ENCODE measurements around the gene SLC47A2. TPM values are rescaled to one million over a fixed set of nuclear protein-coding genes. Genes with fewer than 3 reads are reported as not detected.

The SLC47A2 gene
- total and polyA plus RNA-seq, 2 of the 13 experiments (the other 11 are each of a cell fraction or from before 2014, with no cell fraction given) = 0.04 TPM; not detected in 1

- TF ChIP-seq HCFC1 (IDR thresholded peaks at IDR 0.05; ENCODE audit: low read depth, low read length) (0 out of 2 replicates have a peak, but pooled peaks have one; percentile 7), ZNF570 (CRISPR knock-in tag; IDR thresholded peaks at IDR 0.05; ENCODE audit: borderline replicate concordance) (0 out of 2 replicates have a peak, but pooled peaks have one; percentile 75), PTBP1 (IDR thresholded peaks at IDR 0.05; ENCODE audit: low read depth, low read length, poor library complexity, severe bottlenecking) (peak; percentile 21), ZNF552 (CRISPR knock-in tag; IDR thresholded peaks at IDR 0.05; ENCODE audit: borderline replicate concordance) (peak; percentile 45; the same call in 1 of the 2 replicates), NFYC (CRISPR knock-in tag; IDR thresholded peaks at IDR 0.05) (0 out of 2 replicates have a peak, but pooled peaks have one; percentile 2), RORA (CRISPR knock-in tag; IDR thresholded peaks at IDR 0.05) (no peak), ZZZ3 (CRISPR knock-in tag; IDR thresholded peaks at IDR 0.05; ENCODE audit: borderline replicate concordance) (0 out of 2 replicates have a peak, but pooled peaks have one; percentile 14), ZBTB39 (CRISPR knock-in tag; IDR thresholded peaks at IDR 0.05) (no peak), FIP1L1 (IDR thresholded peaks at IDR 0.05; ENCODE audit: borderline replicate concordance, insufficient read depth, low read depth, low read length) (0 out of 2 replicates have a peak, but pooled peaks have one; percentile 11), ZNF224 (CRISPR knock-in tag; IDR thresholded peaks at IDR 0.05) (peak; percentile 13; the same call in 1 of the 2 replicates), ZNF20 (CRISPR knock-in tag; IDR thresholded peaks at IDR 0.05) (no peak), FOXP1 (IDR thresholded peaks at IDR 0.05) (no peak), FOXP1 (CRISPR knock-in tag; IDR thresholded peaks at IDR 0.05) (no peak), TCF12 (IDR thresholded peaks at IDR 0.05) (no peak), TCF12 (CRISPR knock-in tag; IDR thresholded peaks at IDR 0.05) (no peak), ZNF839 (CRISPR knock-in tag; IDR thresholded peaks at IDR 0.05; ENCODE audit: borderline replicate concordance) (peak; percentile 20; the same call in 1 of the 2 replicates), ZNF782 (CRISPR knock-in tag; IDR thresholded peaks at IDR 0.05; ENCODE audit: borderline replicate concordance) (no peak; the same call in 1 of the 2 replicates), ARNTL (CRISPR knock-in tag; IDR thresholded peaks at IDR 0.05) (0 out of 2 replicates have a peak, but pooled peaks have one; percentile 2), KDM4B (CRISPR knock-in tag; IDR thresholded peaks at IDR 0.05) (no peak), ZBTB7A (CRISPR knock-in tag; IDR thresholded peaks at IDR 0.05) (no peak), ZFP91 (CRISPR knock-in tag; IDR thresholded peaks at IDR 0.05; ENCODE audit: borderline replicate concordance) (no peak), TCF7 (IDR thresholded peaks at IDR 0.05; ENCODE audit: low read depth) (no peak; the same call in 1 of the 2 replicates), ZNF616 (CRISPR knock-in tag; IDR thresholded peaks at IDR 0.05; ENCODE audit: low read depth) (no peak), MIER3 (CRISPR knock-in tag; IDR thresholded peaks at IDR 0.05; ENCODE audit: borderline replicate concordance) (no peak), ZNF768 (CRISPR knock-in tag; IDR thresholded peaks at IDR 0.05) (no peak), JDP2 (CRISPR knock-in tag; IDR thresholded peaks at IDR 0.05; ENCODE audit: borderline replicate concordance) (peak; percentile 4; the same call in 1 of the 2 replicates), ZNF414 (CRISPR knock-in tag; IDR thresholded peaks at IDR 0.05) (peak; percentile 7)
These were observed 68.5 kb downstream of the SLC47A2 start (continued) for GRCh38 chr17:19647697-19648474.
